GM18517 (cell line): ENCODE data around the gene LEKR1.
"Not testable (repeated sequence)": the region's sequence is repeated elsewhere in the genome, so short reads cannot be mapped to it uniquely, and the experiment has no call there.

Experiments
- ATAC-seq: cut with Tn5 transposase; IDR thresholded peaks from one replicate; pipeline ENCODE4 v1.9.1; 2021; ENCODE audit warnings: mild to moderate bottlenecking, moderate library complexity; ENCODE audit not compliant: unreplicated experiment

The LEKR1 gene

GRCh38 chr3:156826144-156826895 is at the start of gene LEKR1:
TSS of gene LEKR1 (plus strand) at chr3:156826353. CDS start at chr3:156829330, 2,977 bp downstream.
- ATAC-seq = peak; percentile 85

GRCh38 chr3:156776871-156777270 is 49.3 kb upstream of the LEKR1 start:
- ATAC-seq = no peak

GRCh38 chr3:156781310-156782230 is 44.6 kb upstream of the LEKR1 start:
- no peak for ATAC-seq

- ATAC-seq = no peak
Measured at GRCh38 chr3:156782319-156782718, 43.8 kb upstream of the LEKR1 start.

GRCh38 chr3:156782921-156783320 is 43.2 kb upstream of the LEKR1 start:
- no peak for ATAC-seq

- no peak for ATAC-seq
Measured at GRCh38 chr3:156787001-156787400, 39.2 kb upstream of the LEKR1 start.

GRCh38 chr3:156787926-156788663 is 38.1 kb upstream of the LEKR1 start:
- peak; percentile 64 for ATAC-seq

- no peak for ATAC-seq
Measured at GRCh38 chr3:156788846-156789245, 37.3 kb upstream of the LEKR1 start.

GRCh38 chr3:156790156-156790555 is 36.0 kb upstream of the LEKR1 start:
- ATAC-seq = no peak

GRCh38 chr3:156792114-156792513 is 34.0 kb upstream of the LEKR1 start:
- ATAC-seq = no peak

GRCh38 chr3:156792536-156792935 is 33.6 kb upstream of the LEKR1 start:
- no peak for ATAC-seq

- no peak for ATAC-seq
Measured at GRCh38 chr3:156792945-156793344, 33.2 kb upstream of the LEKR1 start.

- ATAC-seq = no peak
Measured at GRCh38 chr3:156793400-156793799, 32.8 kb upstream of the LEKR1 start.

GRCh38 chr3:156793851-156794250 is 32.3 kb upstream of the LEKR1 start:
- no peak for ATAC-seq

GRCh38 chr3:156795890-156796481 is 30.2 kb upstream of the LEKR1 start:
- ATAC-seq = no peak

- ATAC-seq = no peak
Measured at GRCh38 chr3:156797368-156797767, 28.8 kb upstream of the LEKR1 start.

- not testable (repeated sequence) for ATAC-seq
Measured at GRCh38 chr3:156800287-156800686, 25.9 kb upstream of the LEKR1 start.

- no peak for ATAC-seq
Measured at GRCh38 chr3:156801746-156802145, 24.4 kb upstream of the LEKR1 start.

- ATAC-seq = no peak
Measured at GRCh38 chr3:156802821-156803606, 23.1 kb upstream of the LEKR1 start.
